K562 (cell line): ENCODE measurements around the gene TP53BP2. TPM values are rescaled to one million over a fixed set of nuclear protein-coding genes. Genes with fewer than 3 reads are reported as not detected.

Source experiments
- ATAC-seq: fragments of 200-7000 bp; cut with Tn5 transposase; 3 replicates; pipeline ENCODE4 v1.9.1; 2020; ENCODE audit warnings: moderate library complexity
- BruUV-seq: library from RNA; stranded (reverse); fragments of 400-500 nt; replicated peaks from 2 replicates; lab custom pipeline; 2021; lab: Mats Ljungman, UMichigan
- CTCF ChIA-PET: fragments of 300-600 bp; formaldehyde crosslinking; extraction: SDS; loops from one replicate; lab custom pipeline; 2021; ENCODE audit warnings: low intra/inter-chr PET ratio; lab: Yijun Ruan, JAX
- POLR2A ChIA-PET: fragments of 300-600, 350-650 bp; sonication (Branson Sonifier 250); formaldehyde crosslinking; extraction: SDS; loops from one replicate; lab custom pipeline; 2021; ENCODE audit warnings: antibody characterized with exemption, inconsistent platforms; lab: Yijun Ruan, JAX
- DNase-seq, 4 experiments: peaks; one replicate each; pipeline versions ENCODE4 v3.0.0 to v3.0.0-alpha.2; 2011 to 2018; ENCODE audit warnings: low spot score in 3 of 4, mixed read lengths in 3 of 4; ENCODE audit errors: extremely low read depth in 1 of 4
- FAIRE-seq: peaks from 2 replicates; lab custom pipeline; 2011; peaks lifted over from hg19 to GRCh38; lab: Jason Lieb, UNC
- H2AFZ ChIP-seq: 2 replicates; pipeline ENCODE4 v1.6.0; 2011; ENCODE audit warnings: low read depth, low read length, control low read depth, inconsistent platforms
- H3K27ac ChIP-seq: fragments of 200-600 bp; 3 replicates; pipeline ENCODE4 v1.8.0; 2011; ENCODE audit warnings: low read depth, mild to moderate bottlenecking, control low read depth, inconsistent platforms, low read length, moderate library complexity, mixed read lengths; ENCODE audit errors: extremely low read depth
- H3K27me3 ChIP-seq, 2 experiments: fragments of 300-600 bp in 1 of 2; 2 replicates in 1 of 2; 3 replicates in 1 of 2; pipeline versions ENCODE4 v1.6.0 to v1.8.0; 2011; ENCODE audit warnings: inconsistent platforms in 2 of 2, low read length in 2 of 2, mild to moderate bottlenecking in 1 of 2, mixed read lengths in 1 of 2, moderate library complexity in 1 of 2; ENCODE audit not compliant: control insufficient read depth in 2 of 2, insufficient read depth in 2 of 2
- H3K36me3 ChIP-seq: fragments of 300-600 bp; 3 replicates; pipeline ENCODE4 v1.8.0; 2011; ENCODE audit warnings: mild to moderate bottlenecking, low read length, inconsistent platforms; ENCODE audit not compliant: control insufficient read depth, insufficient read depth
- H3K4me1 ChIP-seq, 2 experiments: fragments of 200-600 bp in 1 of 2; replicated peaks in 1 of 2; 2 replicates in 1 of 2; 3 replicates in 1 of 2; pipeline versions ENCODE4 v1.5.1 to v1.8.0; 2011; ENCODE audit warnings: inconsistent platforms in 2 of 2, low read length in 2 of 2, mild to moderate bottlenecking in 1 of 2, mixed read lengths in 1 of 2, moderate library complexity in 1 of 2; ENCODE audit not compliant: control insufficient read depth in 2 of 2, insufficient read depth in 2 of 2
- H3K4me2 ChIP-seq: 2 replicates; pipeline ENCODE4 v1.6.1; 2011; ENCODE audit warnings: low read length, control low read depth, inconsistent platforms, mixed read lengths; ENCODE audit not compliant: insufficient read depth
- H3K4me3 ChIP-seq: fragments of 200-600 bp; sonication (generic), shearing (Covaris generic); 2 replicates; pipeline ENCODE4 v1.5.1; 2016; ENCODE audit warnings: control low read depth, inconsistent platforms
- H3K79me2 ChIP-seq: fragments of 200-600 bp; 3 replicates; pipeline ENCODE4 v1.8.0; 2011; ENCODE audit warnings: low read length, inconsistent platforms; ENCODE audit not compliant: control insufficient read depth, insufficient read depth
- H3K9ac ChIP-seq, 2 experiments: 2 replicates each; pipeline versions ENCODE4 v1.6.0 to v1.6.1; 2011; ENCODE audit warnings: low read depth in 2 of 2, low read length in 2 of 2, control low read depth in 1 of 2, inconsistent platforms in 1 of 2, mild to moderate bottlenecking in 1 of 2, mixed read lengths in 1 of 2; ENCODE audit not compliant: insufficient read depth in 1 of 2
- H3K9me1 ChIP-seq: one replicate; pipeline ENCODE4 v1.6.0; 2011; ENCODE audit warnings: inconsistent platforms, mild to moderate bottlenecking, low read length, moderate library complexity; ENCODE audit not compliant: control insufficient read depth, insufficient read depth
- H3K9me3 ChIP-seq: replicated peaks from 2 replicates; pipeline ENCODE4 v1.5.1; 2011; ENCODE audit warnings: low read depth, low read length, inconsistent platforms; ENCODE audit not compliant: control insufficient read depth, insufficient read depth
- H4K20me1 ChIP-seq: replicated peaks from 2 replicates; pipeline ENCODE4 v1.6.1; 2011; ENCODE audit warnings: low read length, inconsistent platforms, mixed read lengths; ENCODE audit not compliant: control insufficient read depth, insufficient read depth
- ARID2 ChIP-seq: fragments of 450-650 bp; IDR thresholded peaks from 2 replicates; pipeline ENCODE4 v1.6.1; 2017; ENCODE audit warnings: antibody characterized with exemption, mild to moderate bottlenecking
- BACH1 ChIP-seq: fragments of 200-800 bp; sonication (Bioruptor generic); IDR thresholded peaks from 2 replicates; pipeline ENCODE4 v1.6.1; 2016; ENCODE audit warnings: missing genetic modification characterization, missing compliant biosample characterization
- CHD2 ChIP-seq: IDR thresholded peaks from 2 replicates; pipeline ENCODE4 v1.6.1; 2011; ENCODE audit warnings: low read depth, low read length
- ELF4 ChIP-seq: fragments of 450-650 bp; formaldehyde crosslinking; IDR thresholded peaks from 2 replicates; pipeline ENCODE4 v1.4.0; 2022; ENCODE audit warnings: missing genetic modification characterization
- ETV6 ChIP-seq, 3 experiments: fragments of 150-350 bp in 1 of 3; sonication (generic) in 1 of 3; formaldehyde crosslinking in 1 of 3; IDR thresholded peaks; 2 replicates each; pipeline versions ENCODE4 v1.6.1 to v1.8.0; 2014 to 2022; ENCODE audit warnings: borderline replicate concordance in 2 of 3, low read depth in 2 of 3, antibody characterized with exemption in 1 of 3, low read length in 1 of 3, mild to moderate bottlenecking in 1 of 3, missing genetic modification reagents in 1 of 3
- KAT8 ChIP-seq: fragments of 450-650 bp; IDR thresholded peaks from 2 replicates; pipeline ENCODE4 v1.6.1; 2016; ENCODE audit warnings: low read depth, mild to moderate bottlenecking
- MAFK ChIP-seq: IDR thresholded peaks from 2 replicates; pipeline ENCODE4 v1.6.1; 2011; ENCODE audit warnings: low read length, improper control_type of control experiment
- MCM3 ChIP-seq: fragments of 450-650 bp; IDR thresholded peaks from 2 replicates; pipeline ENCODE4 v1.6.1; 2016
- MECOM ChIP-seq: fragments of 250-450 bp; sonication (Bioruptor Pico); IDR thresholded peaks from 2 replicates; pipeline ENCODE4 v1.8.0; 2022; ENCODE audit warnings: inconsistent platforms
- POLR2H ChIP-seq: IDR thresholded peaks from 2 replicates; pipeline ENCODE4 v1.6.1; 2016; ENCODE audit warnings: missing genetic modification characterization, low read depth, mild to moderate bottlenecking, control low read depth, missing compliant biosample characterization, moderate library complexity
- PTBP1 ChIP-seq: fragments of 200-400 bp; formaldehyde crosslinking; IDR thresholded peaks from 2 replicates; pipeline ENCODE4 v1.6.1; 2017; ENCODE audit warnings: low read depth, low read length
- RBM34 ChIP-seq: fragments of 200-400 bp; formaldehyde crosslinking; IDR thresholded peaks from 2 replicates; pipeline ENCODE4 v1.6.1; 2018; ENCODE audit warnings: low read length, borderline replicate concordance; ENCODE audit not compliant: insufficient read depth
- SETDB1 ChIP-seq: IDR thresholded peaks from one replicate; pipeline ENCODE4 v1.6.1; 2012; ENCODE audit warnings: low read length, control low read depth, inconsistent platforms
- ZKSCAN1 ChIP-seq: fragments of 150-350 bp; IDR thresholded peaks from 2 replicates; pipeline ENCODE4 v1.6.1; 2016; ENCODE audit warnings: low read depth, low read length
- WGBS: fragments of 100-300 bp; shearing (Covaris generic); methylation state at CpG from one replicate; pipeline ENCODE4 v1.1.6; 2016; ENCODE audit warnings: low coverage, mixed read lengths; ENCODE audit not compliant: insufficient coverage; ENCODE audit errors: missing lambda C conversion rate; 5-methylcytosine and 5-hydroxymethylcytosine counted together
- in situ Hi-C: fragments of 300-500 bp; cut with MboI; formaldehyde crosslinking; loops from 4 replicates; pipeline ENCODE4 v1.15.0; 2018; ENCODE audit warnings: inconsistent platforms, mixed read lengths
- intact Hi-C: fragments of 100-400 bp; cut with micrococcal nuclease; formaldehyde crosslinking; loops from 2 replicates; pipeline ENCODE4 v1.14.2; 2022
- polyA plus RNA-seq, 8 experiments: library from polyadenylated mRNA; depleted of rRNA in 4 of 8; stranded (reverse) in 5 of 8; unstranded in 3 of 8; fragments of >200 nt; fragmentation: Nextera tagmentation in 2 of 8; fragmentation: Illumina TruSeq in 1 of 8; extraction: Ambion mirVana in 2 of 8; extraction: Trizol in 1 of 8; gene quantifications; 2 replicates each; pipeline versions ENCODE4 v1.2.1 to v1.2.3, GENCODE V29; 2011 to 2014; ENCODE audit warnings: inconsistent platforms in 1 of 8, missing spikeins in 1 of 8
- total RNA-seq, 7 experiments: library from RNA; depleted of rRNA in 6 of 7; stranded (reverse); fragments of >200 nt in 6 of 7; fragmentation: Illumina TruSeq in 2 of 7; extraction: Trizol in 2 of 7; gene quantifications; 2 replicates each; pipeline versions ENCODE4 v1.2.1 to v1.2.3, GENCODE V29; 2011 to 2021; ENCODE audit warnings: low replicate concordance in 1 of 7
- TF ChIP-seq, protein P1 (sequence below): fragments of 150-350 bp; IDR thresholded peaks from 2 replicates; pipeline ENCODE4 v1.6.1; 2014; ENCODE audit warnings: low read depth, mild to moderate bottlenecking, low read length, borderline replicate concordance
- TF ChIP-seq, protein P2 (sequence below): fragments of 250-450 bp; sonication (Bioruptor Pico); IDR thresholded peaks from 2 replicates; pipeline ENCODE4 v1.4.0; 2020; ENCODE audit warnings: mild to moderate bottlenecking, moderate library complexity

The TP53BP2 gene
- total and polyA plus RNA-seq, 9 of the 15 experiments (the other 6 are each of a cell fraction or from before 2014, with no cell fraction given): 17.0 to 69.6 (median 40.1) TPM

DNA sequence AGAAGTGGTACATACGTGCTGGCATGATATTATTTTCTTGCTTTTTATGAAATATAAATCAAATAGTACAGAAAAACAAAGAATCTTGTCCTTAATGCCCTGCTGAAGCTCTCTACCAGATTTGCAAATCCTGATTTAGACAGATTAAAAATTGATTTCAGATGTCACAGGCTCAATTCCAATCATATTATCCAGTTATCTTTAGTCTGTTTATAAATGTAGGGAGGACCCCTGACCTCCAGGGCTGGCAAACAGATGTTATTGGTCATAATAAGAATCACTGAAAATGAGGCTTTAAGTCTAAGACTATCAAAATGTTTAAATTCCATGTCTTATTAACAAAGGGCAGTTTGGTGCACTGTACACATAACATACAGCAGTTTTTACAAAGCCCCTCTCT, 62.1 kb downstream of the TP53BP2 start:
- Histone ChIP-seq H3K9me3 (no peaks in the 10 kb centered on the region), H3K9me1 (no peaks in the 10 kb centered on the region), H3K4me2 (no peak overlapping the region), H3K27ac (no peak overlapping the region), H3K36me3 (peaks cover 87% of the 10 kb centered on the region), H2AFZ (no peak overlapping the region), H4K20me1 (no peaks in the 10 kb centered on the region), H3K27me3 (no peaks in the 10 kb centered on the region), H3K79me2 (peaks cover 50% of the 10 kb centered on the region), H3K9ac (no peak overlapping the region), H3K4me3 (no peak overlapping the region), H3K4me1 (peaks cover 10 to 26% of the 10 kb centered on the region in 2 experiments; a peak in 4 of 5 replicates)
- FAIRE-seq: no peak
- DNase-seq: no peak
- no TSS peak for BruUV-seq
- intact Hi-C loops (no loop called here), in situ Hi-C loops (no loop called here)
- ChIA-PET POLR2A (interaction anchor here (1.1 to 6.8 kb wide), 4 partner anchors 8 to 20 kb away, joined by 3 to 58 read pairs (median 20); no protein-coding TSS in a partner anchor), CTCF (no interaction called here)
- no peak for ATAC-seq
- WGBS: 53% methylated on average over 1 of the region's 1 CpG
- no peak for TF ChIP-seq ETV6 (IDR thresholded peaks at IDR 0.05; ENCODE audit: borderline replicate concordance in 1 of 2, low read depth in 2 of 2, low read length in 1 of 2)
- TF ChIP-seq ETV6 (CRISPR knock-in tag; IDR thresholded peaks at IDR 0.05; ENCODE audit: borderline replicate concordance): no peak
- TF ChIP-seq MAFK: no peak
- no peak for TF ChIP-seq ARID2
- TF ChIP-seq, protein P1, sequence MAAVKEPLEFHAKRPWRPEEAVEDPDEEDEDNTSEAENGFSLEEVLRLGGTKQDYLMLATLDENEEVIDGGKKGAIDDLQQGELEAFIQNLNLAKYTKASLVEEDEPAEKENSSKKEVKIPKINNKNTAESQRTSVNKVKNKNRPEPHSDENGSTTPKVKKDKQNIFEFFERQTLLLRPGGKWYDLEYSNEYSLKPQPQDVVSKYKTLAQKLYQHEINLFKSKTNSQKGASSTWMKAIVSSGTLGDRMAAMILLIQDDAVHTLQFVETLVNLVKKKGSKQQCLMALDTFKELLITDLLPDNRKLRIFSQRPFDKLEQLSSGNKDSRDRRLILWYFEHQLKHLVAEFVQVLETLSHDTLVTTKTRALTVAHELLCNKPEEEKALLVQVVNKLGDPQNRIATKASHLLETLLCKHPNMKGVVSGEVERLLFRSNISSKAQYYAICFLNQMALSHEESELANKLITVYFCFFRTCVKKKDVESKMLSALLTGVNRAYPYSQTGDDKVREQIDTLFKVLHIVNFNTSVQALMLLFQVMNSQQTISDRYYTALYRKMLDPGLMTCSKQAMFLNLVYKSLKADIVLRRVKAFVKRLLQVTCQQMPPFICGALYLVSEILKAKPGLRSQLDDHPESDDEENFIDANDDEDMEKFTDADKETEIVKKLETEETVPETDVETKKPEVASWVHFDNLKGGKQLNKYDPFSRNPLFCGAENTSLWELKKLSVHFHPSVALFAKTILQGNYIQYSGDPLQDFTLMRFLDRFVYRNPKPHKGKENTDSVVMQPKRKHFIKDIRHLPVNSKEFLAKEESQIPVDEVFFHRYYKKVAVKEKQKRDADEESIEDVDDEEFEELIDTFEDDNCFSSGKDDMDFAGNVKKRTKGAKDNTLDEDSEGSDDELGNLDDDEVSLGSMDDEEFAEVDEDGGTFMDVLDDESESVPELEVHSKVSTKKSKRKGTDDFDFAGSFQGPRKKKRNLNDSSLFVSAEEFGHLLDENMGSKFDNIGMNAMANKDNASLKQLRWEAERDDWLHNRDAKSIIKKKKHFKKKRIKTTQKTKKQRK: no peak
- no peak for TF ChIP-seq ZKSCAN1
- no peak for TF ChIP-seq KAT8
- TF ChIP-seq ELF4 (CRISPR knock-in tag): no peak
- TF ChIP-seq RBM34: no peak
- TF ChIP-seq, protein P2, sequence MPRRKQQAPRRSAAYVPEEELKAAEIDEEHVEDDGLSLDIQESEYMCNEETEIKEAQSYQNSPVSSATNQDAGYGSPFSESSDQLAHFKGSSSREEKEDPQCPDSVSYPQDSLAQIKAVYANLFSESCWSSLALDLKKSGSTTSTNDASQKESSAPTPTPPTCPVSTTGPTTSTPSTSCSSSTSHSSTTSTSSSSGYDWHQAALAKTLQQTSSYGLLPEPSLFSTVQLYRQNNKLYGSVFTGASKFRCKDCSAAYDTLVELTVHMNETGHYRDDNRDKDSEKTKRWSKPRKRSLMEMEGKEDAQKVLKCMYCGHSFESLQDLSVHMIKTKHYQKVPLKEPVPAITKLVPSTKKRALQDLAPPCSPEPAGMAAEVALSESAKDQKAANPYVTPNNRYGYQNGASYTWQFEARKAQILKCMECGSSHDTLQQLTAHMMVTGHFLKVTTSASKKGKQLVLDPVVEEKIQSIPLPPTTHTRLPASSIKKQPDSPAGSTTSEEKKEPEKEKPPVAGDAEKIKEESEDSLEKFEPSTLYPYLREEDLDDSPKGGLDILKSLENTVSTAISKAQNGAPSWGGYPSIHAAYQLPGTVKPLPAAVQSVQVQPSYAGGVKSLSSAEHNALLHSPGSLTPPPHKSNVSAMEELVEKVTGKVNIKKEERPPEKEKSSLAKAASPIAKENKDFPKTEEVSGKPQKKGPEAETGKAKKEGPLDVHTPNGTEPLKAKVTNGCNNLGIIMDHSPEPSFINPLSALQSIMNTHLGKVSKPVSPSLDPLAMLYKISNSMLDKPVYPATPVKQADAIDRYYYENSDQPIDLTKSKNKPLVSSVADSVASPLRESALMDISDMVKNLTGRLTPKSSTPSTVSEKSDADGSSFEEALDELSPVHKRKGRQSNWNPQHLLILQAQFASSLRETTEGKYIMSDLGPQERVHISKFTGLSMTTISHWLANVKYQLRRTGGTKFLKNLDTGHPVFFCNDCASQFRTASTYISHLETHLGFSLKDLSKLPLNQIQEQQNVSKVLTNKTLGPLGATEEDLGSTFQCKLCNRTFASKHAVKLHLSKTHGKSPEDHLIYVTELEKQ (CRISPR knock-in tag): no peak
- TF ChIP-seq MECOM (CRISPR knock-in tag): no peak
- no peak for TF ChIP-seq MCM3
- TF ChIP-seq SETDB1: no peak
- no peak for TF ChIP-seq PTBP1
- TF ChIP-seq CHD2: no peak
- no peak for TF ChIP-seq BACH1 (tag)
- no peak for TF ChIP-seq POLR2H (tag)
